AG09319 (cell line): Measurements from ENCODE around the gene PDGFB.

Experiments used
- DNase-seq: peaks from one replicate; pipeline ENCODE4 v3.0.0-alpha.2; 2010; ENCODE audit warnings: low read depth; ENCODE audit errors: extremely low read depth
- TF ChIP-seq, protein P1 (sequence below): IDR thresholded peaks from 2 replicates; pipeline ENCODE4 v1.5.1; 2011; ENCODE audit warnings: low read depth, mild to moderate bottlenecking, inconsistent platforms, low read length, moderate library complexity

The PDGFB gene

GRCh38 chr22:39238561-39238960 lies 6.2 kb downstream of the PDGFB start:
- DNase-seq, result no peak
- TF ChIP-seq, protein P1, sequence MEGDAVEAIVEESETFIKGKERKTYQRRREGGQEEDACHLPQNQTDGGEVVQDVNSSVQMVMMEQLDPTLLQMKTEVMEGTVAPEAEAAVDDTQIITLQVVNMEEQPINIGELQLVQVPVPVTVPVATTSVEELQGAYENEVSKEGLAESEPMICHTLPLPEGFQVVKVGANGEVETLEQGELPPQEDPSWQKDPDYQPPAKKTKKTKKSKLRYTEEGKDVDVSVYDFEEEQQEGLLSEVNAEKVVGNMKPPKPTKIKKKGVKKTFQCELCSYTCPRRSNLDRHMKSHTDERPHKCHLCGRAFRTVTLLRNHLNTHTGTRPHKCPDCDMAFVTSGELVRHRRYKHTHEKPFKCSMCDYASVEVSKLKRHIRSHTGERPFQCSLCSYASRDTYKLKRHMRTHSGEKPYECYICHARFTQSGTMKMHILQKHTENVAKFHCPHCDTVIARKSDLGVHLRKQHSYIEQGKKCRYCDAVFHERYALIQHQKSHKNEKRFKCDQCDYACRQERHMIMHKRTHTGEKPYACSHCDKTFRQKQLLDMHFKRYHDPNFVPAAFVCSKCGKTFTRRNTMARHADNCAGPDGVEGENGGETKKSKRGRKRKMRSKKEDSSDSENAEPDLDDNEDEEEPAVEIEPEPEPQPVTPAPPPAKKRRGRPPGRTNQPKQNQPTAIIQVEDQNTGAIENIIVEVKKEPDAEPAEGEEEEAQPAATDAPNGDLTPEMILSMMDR, result no peak

DNA sequence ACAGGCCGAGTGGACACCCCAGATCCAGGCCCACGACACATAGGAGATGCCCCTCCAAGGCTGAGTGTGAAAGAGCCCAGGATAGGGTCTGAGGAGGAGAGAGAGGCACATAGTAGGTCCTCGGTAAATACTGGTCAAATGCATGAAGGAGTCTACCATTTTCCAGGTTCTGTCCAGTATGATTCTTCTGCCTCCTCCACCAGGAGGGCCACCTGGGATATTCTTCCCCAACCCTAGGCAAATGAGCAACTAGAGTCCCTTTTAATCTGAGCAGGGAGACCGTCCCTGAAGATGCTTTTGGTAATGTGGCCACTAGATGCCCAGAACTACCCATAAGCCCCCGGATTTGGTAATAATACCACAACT lies 6.7 kb downstream of the PDGFB start:
- TF ChIP-seq, protein P1, result no peak
- DNase-seq, result no peak

GRCh38 chr22:39237318-39238100 lies 7.3 kb downstream of the PDGFB start:
- TF ChIP-seq, protein P1, result no peak
- DNase-seq, result no peak

DNA sequence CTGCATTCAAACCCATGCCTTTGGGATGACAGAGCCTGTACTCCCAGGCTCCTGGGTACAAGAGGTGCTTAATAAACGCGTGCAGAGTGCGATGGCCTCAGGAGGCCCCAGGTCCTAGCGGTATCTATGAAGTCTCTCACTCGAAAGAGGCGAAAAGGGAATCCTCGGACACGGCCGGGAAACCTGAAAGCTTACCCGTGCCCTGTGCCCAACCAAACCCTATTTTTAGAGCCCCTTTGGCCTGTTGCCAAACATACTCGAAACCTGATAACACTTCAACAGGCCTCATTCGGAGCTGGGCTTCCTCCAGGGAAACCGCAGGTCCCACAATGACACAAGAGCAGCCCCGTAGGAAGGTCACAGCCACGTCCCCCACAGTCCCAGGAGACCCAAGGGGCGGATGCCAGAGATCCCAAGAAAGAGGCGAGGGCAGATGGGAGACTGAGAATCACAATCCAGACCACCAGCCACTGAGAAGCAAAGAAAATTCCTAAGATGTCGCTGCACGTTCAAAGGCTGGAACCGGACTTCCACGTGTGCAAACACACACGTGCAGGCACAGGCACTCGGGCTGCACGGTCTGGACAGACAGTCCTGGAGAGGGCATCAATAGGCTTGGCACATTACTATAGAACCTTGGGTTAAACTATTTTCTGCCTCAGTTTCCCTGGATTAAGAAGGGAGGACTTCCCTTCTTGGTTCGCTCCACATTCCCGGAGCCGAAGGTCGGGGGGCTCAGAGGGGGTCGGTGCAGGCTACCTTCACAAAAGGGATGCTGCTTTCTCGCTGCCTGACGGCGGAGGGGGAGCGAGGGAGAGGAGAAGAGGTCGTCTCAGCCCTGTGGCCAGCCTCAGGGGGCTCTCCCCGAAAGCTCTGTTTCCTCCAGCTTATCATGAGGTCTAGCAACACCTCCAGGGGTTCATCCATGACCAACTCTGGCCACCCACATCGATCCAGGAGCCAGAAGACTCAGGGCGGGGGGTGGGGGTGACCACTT lies 8.2 kb downstream of the PDGFB start:
- TF ChIP-seq, protein P1, result no peak
- no peak for DNase-seq

GRCh38 chr22:39234867-39235687 lies 9.7 kb downstream of the PDGFB start:
- no peak for DNase-seq
- TF ChIP-seq, protein P1, result no peak

- TF ChIP-seq, protein P1, result no peak
- no peak for DNase-seq
These were observed 10.4 kb downstream of the PDGFB start for GRCh38 chr22:39234472-39234787.
